DMS114 treated with DMSO at 0.1 percent for 48 hours (cell line): ENCODE measurements around the gene ELK3.
"Not testable (repeated sequence)": the region's sequence is repeated elsewhere in the genome, so short reads cannot be mapped to it uniquely, and the experiment has no call there.

Source experiments
- DNase-seq: peaks from one replicate; lab custom pipeline; 2025; ENCODE audit not compliant: unreplicated experiment; lab: John Stamatoyannopoulos, UW

The ELK3 gene

DNA sequence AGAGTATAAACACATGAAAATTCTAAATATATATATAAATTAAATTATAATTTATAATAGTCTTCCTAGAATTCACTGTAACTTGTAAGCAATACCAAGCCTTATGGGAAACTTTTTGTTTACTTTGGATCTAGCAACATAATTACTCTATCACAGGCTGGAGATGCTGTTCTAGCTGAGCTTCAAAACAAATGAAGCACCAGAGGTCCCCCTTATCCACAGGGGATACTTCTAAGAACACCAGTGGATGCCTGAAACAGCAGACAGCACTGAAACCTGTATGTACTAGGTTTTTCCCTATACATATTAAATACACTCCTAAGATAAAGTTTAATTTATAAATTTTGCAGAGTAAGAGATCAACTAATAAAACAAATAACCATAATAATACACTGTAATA lies 109.5 kb downstream of the ELK3 start:
- DNase-seq, result no peak

DNA sequence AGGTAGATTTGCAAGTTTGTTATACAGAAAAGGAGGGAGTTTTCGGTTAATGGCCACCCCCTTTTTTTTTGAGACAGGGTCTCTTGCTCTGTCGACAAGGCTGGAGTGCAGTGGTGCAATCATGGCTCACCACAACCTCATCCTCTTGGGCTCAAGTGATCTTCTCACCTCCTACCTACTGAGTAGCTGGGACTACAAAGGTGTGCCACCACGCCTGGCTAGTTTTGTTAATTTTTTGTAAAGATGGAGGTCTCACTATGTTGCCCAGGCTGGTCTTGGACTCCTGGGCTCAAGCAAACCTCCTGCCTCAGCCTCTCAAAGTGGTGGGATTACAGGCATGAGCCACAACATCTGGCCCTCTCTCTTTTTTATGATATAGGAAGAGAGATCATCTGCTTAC lies 111.5 kb downstream of the ELK3 start:
- no peak for DNase-seq

DNA sequence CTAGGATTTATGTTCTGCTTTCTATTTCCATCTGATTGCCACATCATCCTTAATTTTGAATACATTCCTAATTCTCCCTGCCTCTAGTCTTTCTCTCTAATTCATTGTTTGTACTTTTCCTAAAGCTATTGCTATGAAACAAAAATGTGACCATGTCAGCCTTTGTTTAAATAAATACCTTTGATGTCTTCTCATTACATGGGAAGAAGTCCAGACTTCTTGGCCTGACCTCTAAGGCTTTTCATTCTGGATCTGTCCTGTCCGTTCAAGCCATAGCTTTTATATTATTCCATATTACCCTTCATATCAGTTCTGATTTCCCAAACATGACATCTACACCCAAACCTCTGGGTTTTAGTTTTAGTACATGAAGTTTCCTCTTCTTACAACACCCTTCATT lies 114.7 kb downstream of the ELK3 start:
- no peak for DNase-seq

DNA sequence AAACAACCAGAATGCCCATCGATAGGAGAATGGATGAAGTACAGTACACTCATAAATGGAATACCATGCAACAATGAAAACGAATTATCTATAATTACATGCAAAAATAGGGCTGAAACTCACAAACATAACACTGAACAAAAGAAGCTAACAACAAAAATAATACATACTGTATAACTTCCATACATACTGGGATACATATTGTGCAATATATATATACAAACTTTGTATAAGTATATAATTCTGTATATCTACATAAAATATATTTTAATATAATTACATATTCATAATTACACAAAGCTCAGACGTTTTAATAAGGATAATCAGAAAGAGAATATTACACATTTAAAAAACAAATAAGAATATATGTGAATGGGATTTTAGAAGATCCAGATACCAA lies 115.9 kb downstream of the ELK3 start:
- DNase-seq, result no peak

DNA sequence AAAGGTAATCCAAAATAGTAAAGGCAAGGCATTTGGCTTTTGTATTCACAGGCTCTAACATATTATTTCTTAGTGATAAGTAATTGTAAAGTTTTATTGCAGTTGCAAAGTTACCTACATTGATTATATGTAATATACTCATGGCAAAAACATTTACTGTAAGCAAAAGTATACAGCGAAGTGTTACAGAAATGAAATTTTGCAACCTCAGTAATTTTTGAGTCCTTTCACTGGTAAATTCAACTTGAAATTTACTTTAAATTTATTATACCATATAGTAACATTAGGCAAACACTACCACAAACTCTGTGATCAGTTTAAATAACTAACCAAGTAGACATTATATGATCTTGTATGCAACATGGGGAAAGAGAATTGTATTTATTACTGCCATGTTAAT lies 117.0 kb downstream of the ELK3 start:
- no peak for DNase-seq

DNA sequence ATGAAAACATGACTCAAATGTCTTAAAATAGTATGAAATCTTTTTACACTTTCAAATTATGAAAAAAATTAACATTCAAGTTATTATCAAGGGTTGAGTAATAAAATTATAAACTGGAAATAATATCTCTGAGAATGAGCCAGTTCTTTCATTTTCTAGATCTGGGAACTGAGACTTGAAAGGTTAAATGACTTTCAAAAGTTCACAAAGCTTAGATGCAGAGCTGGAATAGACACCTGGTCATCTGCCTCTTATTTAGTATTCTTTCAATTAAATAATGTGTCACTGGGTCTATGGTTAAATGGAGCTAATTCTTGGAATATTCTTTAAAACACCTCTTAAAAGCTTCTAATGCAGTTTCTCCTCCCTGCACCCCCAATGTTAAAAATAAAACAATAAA lies 119.4 kb downstream of the ELK3 start:
- DNase-seq, result no peak

DNA sequence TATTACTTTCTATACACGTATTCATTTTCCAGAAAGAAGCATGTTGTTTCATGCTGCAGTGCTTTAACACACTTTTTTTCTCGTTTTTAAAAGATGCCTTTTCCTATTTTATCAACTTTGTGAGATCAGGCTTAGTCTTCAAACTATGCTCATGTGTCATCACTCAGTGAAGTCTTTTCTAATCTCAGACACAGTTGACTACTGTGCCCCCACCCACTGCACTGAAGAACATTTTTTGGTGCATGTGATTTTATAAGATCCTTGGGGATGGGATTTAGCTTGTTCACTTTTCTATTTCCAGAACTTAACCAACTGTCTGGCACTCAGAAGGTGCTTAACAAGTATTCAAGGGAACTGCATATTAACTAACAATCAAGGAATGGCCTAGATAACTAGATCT lies 120.5 kb downstream of the ELK3 start:
- DNase-seq, result no peak

DNA sequence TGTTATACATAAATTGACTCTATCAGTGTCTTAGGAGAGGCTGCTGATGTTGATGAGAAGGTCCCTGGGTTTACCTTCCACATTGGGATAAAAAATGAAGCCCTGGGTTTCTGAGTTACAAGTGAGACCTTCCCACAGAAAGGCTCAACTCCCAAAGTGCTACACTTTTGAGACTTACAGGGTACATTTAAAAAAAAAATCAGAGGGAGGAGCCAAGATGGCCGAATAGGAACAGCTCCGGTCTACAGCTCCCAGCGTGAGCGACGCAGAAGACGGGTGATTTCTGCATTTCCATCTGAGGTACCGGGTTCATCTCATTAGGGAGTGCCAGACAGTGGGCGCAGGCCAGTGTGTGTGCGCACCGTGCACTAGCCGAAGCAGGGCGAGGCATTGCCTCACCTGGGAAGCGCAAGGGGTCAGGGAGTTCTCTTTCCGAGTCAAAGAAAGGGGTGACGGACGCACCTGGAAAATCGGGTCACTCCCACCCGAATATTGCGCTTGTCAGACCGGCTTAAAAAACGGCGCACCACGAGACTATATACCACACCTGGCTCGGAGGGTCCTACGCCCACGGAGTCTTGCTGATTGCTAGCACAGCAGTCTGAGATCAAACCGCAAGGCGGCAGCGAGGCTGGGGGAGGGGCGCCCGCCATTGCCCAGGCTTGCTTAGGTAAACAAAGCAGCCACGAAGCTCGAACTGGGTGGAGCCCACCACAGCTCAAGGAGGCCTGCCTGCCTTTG lies 121.7 kb downstream of the ELK3 start:
- peak; percentile 39 for DNase-seq

DNA sequence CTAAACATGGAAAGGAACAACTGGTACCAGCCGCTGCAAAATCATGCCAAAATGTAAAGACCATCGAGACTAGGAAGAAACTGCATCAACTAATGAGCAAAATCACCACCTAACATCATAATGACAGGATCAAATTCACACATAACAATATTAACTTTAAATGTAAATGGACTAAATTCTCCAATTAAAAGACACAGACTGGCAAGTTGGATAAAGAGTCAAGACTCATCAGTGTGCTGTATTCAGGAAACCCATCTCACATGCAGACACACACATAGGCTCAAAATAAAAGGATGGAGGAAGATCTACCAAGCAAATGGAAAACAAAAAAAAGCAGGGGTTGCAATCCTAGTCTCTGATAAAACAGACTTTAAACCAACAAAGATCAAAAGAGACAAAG lies 123.6 kb downstream of the ELK3 start:
- DNase-seq, result not testable (repeated sequence)
